Measurements from ENCODE around the gene ZSCAN5B. TPM values are rescaled to one million over a fixed set of nuclear protein-coding genes. Genes with fewer than 3 reads are reported as not detected.
A peak's percentile ranks its signal among the peaks of the same experiment; 100 is the strongest.
"Not testable (repeated sequence)": the region's sequence is repeated elsewhere in the genome, so short reads cannot be mapped to it uniquely, and the experiment has no call there.

The ZSCAN5B gene
- total and polyA plus RNA-seq, 9 of the 15 experiments (the other 6 are each of a cell fraction or from before 2014, with no cell fraction given): 0.03 to 0.07 TPM; not detected in 7

GRCh38 chr19:56209091-56209490, 11.5 kb upstream of the ZSCAN5B start:
- Histone ChIP-seq H3K79me2 (ENCODE audit: control insufficient read depth, insufficient read depth, low read length) (no peaks in the 10 kb centered on the region), H3K9me3 (replicated peaks; ENCODE audit: control insufficient read depth, insufficient read depth, low read depth, low read length) (no peaks in the 10 kb centered on the region), H3K4me2 (ENCODE audit: insufficient read depth, low read length) (no peak overlapping the region), H4K20me1 (replicated peaks; ENCODE audit: control insufficient read depth, insufficient read depth, low read length) (no peaks in the 10 kb centered on the region), H3K27ac (ENCODE audit: extremely low read depth, low read depth, low read length) (no peak overlapping the region), H3K27me3 (ENCODE audit: control insufficient read depth in 2 of 2, insufficient read depth in 2 of 2, low read length in 2 of 2) (peaks cover 4 to 8% of the 10 kb centered on the region in 2 experiments), H3K36me3 (ENCODE audit: control insufficient read depth, insufficient read depth, low read length) (no peaks in the 10 kb centered on the region), H3K4me3 (no peak overlapping the region), H2AFZ (ENCODE audit: low read depth, low read length) (no peak overlapping the region), H3K4me1 (replicated peaks in 1 of 2; ENCODE audit: control insufficient read depth in 2 of 2, insufficient read depth in 2 of 2, low read length in 2 of 2) (no peaks in the 10 kb centered on the region; a peak in 1 of 5 replicates), H3K9ac (ENCODE audit: insufficient read depth in 1 of 2, low read depth in 2 of 2, low read length in 2 of 2) (no peak overlapping the region), H3K9me1 (ENCODE audit: control insufficient read depth, insufficient read depth, low read length) (no peaks in the 10 kb centered on the region)
- ChIA-PET POLR2A (no interaction called here), CTCF (ENCODE audit: low intra/inter-chr PET ratio) (no interaction called here)
- in situ Hi-C loops (cut with MboI): no loop called here
- FAIRE-seq: no peak
- intact Hi-C loops (cut with micrococcal nuclease): no loop called here
- no TSS peak for BruUV-seq (replicated peaks)
- 37% methylated on average over 12 of the region's 12 CpGs for WGBS (ENCODE audit: insufficient coverage, low coverage, missing lambda C conversion rate)
- TF ChIP-seq LCOR (CRISPR knock-in tag; IDR thresholded peaks at IDR 0.05) (no peak), NFRKB (IDR thresholded peaks at IDR 0.05; ENCODE audit: low read depth) (no peak)
- ATAC-seq: no peak
- DNase-seq (ENCODE audit: extremely low read depth in 1 of 4, low spot score in 3 of 4): no peak

DNA sequence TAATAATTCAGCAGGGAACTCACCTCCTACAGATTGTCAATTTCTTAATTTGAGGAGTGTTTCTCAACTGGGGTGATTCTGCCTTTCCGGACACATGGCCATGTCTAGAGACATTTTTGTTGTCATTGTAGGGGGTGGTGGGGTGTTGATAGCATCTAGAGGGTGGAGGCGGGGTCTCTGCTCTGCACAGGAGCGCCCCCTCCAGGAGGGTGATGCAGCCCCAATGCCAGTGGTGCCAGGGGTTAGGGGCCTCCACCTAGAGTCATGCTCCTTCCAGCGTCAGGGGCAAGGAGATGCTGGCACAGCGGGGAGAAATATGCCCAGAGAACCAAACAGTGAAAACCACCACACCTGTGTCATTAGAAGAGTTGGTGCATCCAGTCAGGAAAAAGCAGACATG, 10.0 kb upstream of the ZSCAN5B start:
- H2AFZ ChIP-seq (ENCODE audit: low read depth, low read length); H3K4me3 ChIP-seq; in situ Hi-C loops (cut with MboI); H3K79me2 ChIP-seq (ENCODE audit: control insufficient read depth, insufficient read depth, low read length); CTCF ChIA-PET (ENCODE audit: low intra/inter-chr PET ratio); H4K20me1 ChIP-seq (replicated peaks; ENCODE audit: control insufficient read depth, insufficient read depth, low read length); H3K36me3 ChIP-seq (ENCODE audit: control insufficient read depth, insufficient read depth, low read length); POLR2A ChIA-PET; DNase-seq (ENCODE audit: extremely low read depth in 1 of 4, low spot score in 3 of 4); H3K27me3 ChIP-seq (ENCODE audit: control insufficient read depth in 2 of 2, insufficient read depth in 2 of 2, low read length in 2 of 2); H3K9me3 ChIP-seq (replicated peaks; ENCODE audit: control insufficient read depth, insufficient read depth, low read depth, low read length); H3K4me2 ChIP-seq (ENCODE audit: insufficient read depth, low read length); H3K4me1 ChIP-seq (replicated peaks in 1 of 2; ENCODE audit: control insufficient read depth in 2 of 2, insufficient read depth in 2 of 2, low read length in 2 of 2); FAIRE-seq; H3K27ac ChIP-seq (ENCODE audit: extremely low read depth, low read depth, low read length); H3K9me1 ChIP-seq (ENCODE audit: control insufficient read depth, insufficient read depth, low read length); BruUV-seq (replicated peaks); intact Hi-C loops (cut with micrococcal nuclease); H3K9ac ChIP-seq (ENCODE audit: insufficient read depth in 1 of 2, low read depth in 2 of 2, low read length in 2 of 2); TF ChIP-seq REST (CRISPR knock-in tag; IDR thresholded peaks at IDR 0.05; ENCODE audit: low read depth): not testable (repeated sequence)
- TF ChIP-seq CTCF (IDR thresholded peaks at IDR 0.05 in 2 of 3, conservative IDR thresholded peaks at IDR 0.05 in 1 of 3; ENCODE audit: insufficient read depth in 2 of 3, low read depth in 1 of 3, low read length in 3 of 3) (peak; percentile 10 to 25 (median 11); a peak in 1 of 6 replicates), REST (IDR thresholded peaks at IDR 0.05; ENCODE audit: borderline replicate concordance) (peak; percentile 7; the same call in 1 of the 2 replicates)
- WGBS (ENCODE audit: insufficient coverage, low coverage, missing lambda C conversion rate): 10% methylated on average over 3 of the region's 5 CpGs
- peak; percentile 77 for ATAC-seq
